ENCODE data around the gene DMRT1. TPM values are rescaled to one million over a fixed set of nuclear protein-coding genes. Genes with fewer than 3 reads are reported as not detected.
A peak's percentile ranks its signal among the peaks of the same experiment; 100 is the strongest.

The DMRT1 gene
- total RNA-seq, 2 donors from 2014 or later = not detected

DNA sequence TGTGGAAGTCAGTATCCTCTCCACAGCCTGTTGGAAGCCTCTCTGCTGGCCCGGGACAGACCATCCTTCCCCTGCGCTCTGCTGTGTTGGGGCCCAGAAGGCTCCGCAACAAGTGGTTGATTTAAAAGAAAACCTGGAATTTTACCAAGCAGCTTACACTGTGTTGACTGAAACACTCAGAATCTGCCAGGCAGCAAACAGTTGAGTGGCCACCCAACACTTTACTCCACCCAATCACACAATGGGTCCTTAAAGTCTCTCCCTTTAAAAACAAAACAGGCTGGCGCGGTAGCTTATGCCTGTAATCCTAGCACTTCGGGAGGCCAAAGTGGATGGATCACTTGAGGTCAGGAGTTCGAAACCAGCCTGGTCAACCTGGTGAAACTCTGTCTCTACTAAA is 107.0 kb downstream of the DMRT1 start:
- Histone ChIP-seq H3K4me1 (ENCODE audit: control insufficient read depth, insufficient read depth, low read length) (no peaks in the 10 kb centered on the region), H3K27ac (ENCODE audit: low read depth, low read length) (no peak overlapping the region), H3K9ac (ENCODE audit: extremely low read depth, low read length, poor library complexity, severe bottlenecking) (no peak overlapping the region), H3K4me3 (ENCODE audit: low read length) (no peak overlapping the region), H3K36me3 (ENCODE audit: control insufficient read depth, insufficient read depth, low read length) (no peaks in the 10 kb centered on the region), H3K27me3 (ENCODE audit: control insufficient read depth, insufficient read depth, low read length, poor library complexity, severe bottlenecking) (no peaks in the 10 kb centered on the region), H3K9me3 (ENCODE audit: control insufficient read depth, low read length) (no peaks in the 10 kb centered on the region)
- Mint-ChIP-seq H3K4me1 (peaks cover under 1% of the 10 kb centered on the region), H3K4me3 (no peak overlapping the region), H3K27ac (no peak overlapping the region), H3K9me3 (no peaks in the 10 kb centered on the region), H3K27me3 (ENCODE audit: insufficient read depth) (peaks cover 2% of the 10 kb centered on the region), H3K36me3 (ENCODE audit: low read depth) (no peaks in the 10 kb centered on the region)
- WGBS, 2 experiments (ENCODE audit: insufficient coverage in 1 of 2, insufficient read length in 1 of 2) = 89 to 95% methylated on average over 3 to 7 of the region's 7 CpGs
- no peak for DNase-seq
- TF ChIP-seq, protein P1, sequence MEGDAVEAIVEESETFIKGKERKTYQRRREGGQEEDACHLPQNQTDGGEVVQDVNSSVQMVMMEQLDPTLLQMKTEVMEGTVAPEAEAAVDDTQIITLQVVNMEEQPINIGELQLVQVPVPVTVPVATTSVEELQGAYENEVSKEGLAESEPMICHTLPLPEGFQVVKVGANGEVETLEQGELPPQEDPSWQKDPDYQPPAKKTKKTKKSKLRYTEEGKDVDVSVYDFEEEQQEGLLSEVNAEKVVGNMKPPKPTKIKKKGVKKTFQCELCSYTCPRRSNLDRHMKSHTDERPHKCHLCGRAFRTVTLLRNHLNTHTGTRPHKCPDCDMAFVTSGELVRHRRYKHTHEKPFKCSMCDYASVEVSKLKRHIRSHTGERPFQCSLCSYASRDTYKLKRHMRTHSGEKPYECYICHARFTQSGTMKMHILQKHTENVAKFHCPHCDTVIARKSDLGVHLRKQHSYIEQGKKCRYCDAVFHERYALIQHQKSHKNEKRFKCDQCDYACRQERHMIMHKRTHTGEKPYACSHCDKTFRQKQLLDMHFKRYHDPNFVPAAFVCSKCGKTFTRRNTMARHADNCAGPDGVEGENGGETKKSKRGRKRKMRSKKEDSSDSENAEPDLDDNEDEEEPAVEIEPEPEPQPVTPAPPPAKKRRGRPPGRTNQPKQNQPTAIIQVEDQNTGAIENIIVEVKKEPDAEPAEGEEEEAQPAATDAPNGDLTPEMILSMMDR (conservative IDR thresholded peaks at IDR 0.05) = no peak

DNA sequence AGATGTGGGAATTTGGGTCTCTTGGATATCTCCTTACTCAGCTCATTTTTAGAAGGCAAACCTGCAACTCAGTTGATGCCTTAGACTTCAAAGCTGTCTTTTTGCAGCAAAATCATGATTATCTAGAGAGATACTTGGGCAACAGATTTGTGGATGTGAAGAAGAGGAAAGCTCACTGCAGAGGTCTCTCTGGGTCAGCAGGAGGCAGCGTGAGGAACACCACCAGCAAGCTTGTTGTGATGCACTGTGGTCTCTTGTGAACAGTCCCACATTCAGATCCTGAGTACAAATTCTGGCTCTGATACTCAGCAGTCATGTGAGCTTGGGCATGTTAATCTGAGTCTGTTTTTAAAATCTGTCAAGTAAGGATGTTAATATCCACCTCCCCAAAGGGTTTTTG is 108.6 kb downstream of the DMRT1 start:
- Histone ChIP-seq H3K27me3 (ENCODE audit: control insufficient read depth, insufficient read depth, low read length, poor library complexity, severe bottlenecking) (no peaks in the 10 kb centered on the region), H3K27ac (ENCODE audit: low read depth, low read length) (no peak overlapping the region), H3K4me1 (ENCODE audit: control insufficient read depth, insufficient read depth, low read length) (no peaks in the 10 kb centered on the region), H3K9me3 (ENCODE audit: control insufficient read depth, low read length) (no peaks in the 10 kb centered on the region), H3K9ac (ENCODE audit: extremely low read depth, low read length, poor library complexity, severe bottlenecking) (no peak overlapping the region), H3K4me3 (ENCODE audit: low read length) (no peak overlapping the region), H3K36me3 (ENCODE audit: control insufficient read depth, insufficient read depth, low read length) (no peaks in the 10 kb centered on the region)
- 95 to 100% methylated on average over 1 of the region's 1 CpG for WGBS, 2 experiments (ENCODE audit: insufficient coverage in 1 of 2, insufficient read length in 1 of 2)
- no peak overlapping the region for H3K4me3 Mint-ChIP-seq
- no peak for DNase-seq
- no peaks in the 10 kb centered on the region for H3K9me3 Mint-ChIP-seq
- H3K4me1 Mint-ChIP-seq = no peaks in the 10 kb centered on the region
- H3K36me3 Mint-ChIP-seq (ENCODE audit: low read depth) = no peaks in the 10 kb centered on the region
- H3K27me3 Mint-ChIP-seq (ENCODE audit: insufficient read depth) = peaks cover 2% of the 10 kb centered on the region
- TF ChIP-seq, protein P1 (conservative IDR thresholded peaks at IDR 0.05) = peak; percentile 58
- H3K27ac Mint-ChIP-seq = no peak overlapping the region

DNA sequence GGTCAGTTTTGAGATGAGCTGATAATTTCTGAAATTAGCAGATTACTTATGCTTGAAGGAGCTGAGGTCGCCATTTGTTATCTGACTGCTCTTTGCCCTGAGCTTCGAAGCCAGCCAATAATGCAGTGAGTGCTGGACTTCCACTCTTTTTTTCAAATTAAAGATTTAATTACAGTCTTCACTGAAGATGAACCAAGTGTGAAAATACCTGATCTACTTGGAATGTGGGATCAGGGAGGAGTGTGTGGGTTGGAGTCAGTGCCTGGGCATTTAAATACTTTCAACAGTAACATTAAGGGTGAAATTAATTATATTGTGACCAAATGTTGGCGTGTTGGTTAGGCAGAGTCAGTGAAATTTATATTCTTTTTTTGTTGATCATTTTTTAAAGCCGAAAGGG is 111.0 kb downstream of the DMRT1 start:
- Histone ChIP-seq H3K27ac (ENCODE audit: low read depth, low read length) (no peak overlapping the region), H3K36me3 (ENCODE audit: control insufficient read depth, insufficient read depth, low read length) (no peaks in the 10 kb centered on the region), H3K4me1 (ENCODE audit: control insufficient read depth, insufficient read depth, low read length) (no peaks in the 10 kb centered on the region), H3K4me3 (ENCODE audit: low read length) (no peak overlapping the region), H3K9me3 (ENCODE audit: control insufficient read depth, low read length) (no peaks in the 10 kb centered on the region), H3K9ac (ENCODE audit: extremely low read depth, low read length, poor library complexity, severe bottlenecking) (no peak overlapping the region), H3K27me3 (ENCODE audit: control insufficient read depth, insufficient read depth, low read length, poor library complexity, severe bottlenecking) (no peaks in the 10 kb centered on the region)
- Mint-ChIP-seq H3K4me1 (no peaks in the 10 kb centered on the region), H3K27me3 (ENCODE audit: insufficient read depth) (peaks cover 4% of the 10 kb centered on the region), H3K9me3 (no peaks in the 10 kb centered on the region), H3K36me3 (ENCODE audit: low read depth) (no peaks in the 10 kb centered on the region), H3K4me3 (no peak overlapping the region), H3K27ac (no peak overlapping the region)
- DNase-seq = no peak
- WGBS, 2 experiments (ENCODE audit: insufficient coverage in 1 of 2, insufficient read length in 1 of 2) = 95 to 100% methylated on average over 1 to 4 of the region's 4 CpGs
- TF ChIP-seq, protein P1 (conservative IDR thresholded peaks at IDR 0.05) = no peak

Measured in endodermal cell (in vitro differentiated cells).